SJCRH30 (cell line): ENCODE measurements around the gene ENTHD1. TPM values are rescaled to one million over a fixed set of nuclear protein-coding genes. Genes with fewer than 3 reads are reported as not detected.

Experiments used
- DNase-seq, 2 experiments: peaks; one replicate each; pipeline ENCODE4 v3.0.0-alpha.2; 2015 to 2020
- H3K27ac ChIP-seq: fragments of 250-450 bp; sonication (Bioruptor Pico); 2 replicates; pipeline ENCODE4 v1.5.1; 2020; ENCODE audit warnings: mild to moderate bottlenecking, moderate library complexity
- H3K27me3 ChIP-seq: fragments of 250-450 bp; sonication (Bioruptor Pico); 2 replicates; pipeline ENCODE4 v1.5.1; 2020; ENCODE audit warnings: mild to moderate bottlenecking, moderate library complexity
- H3K36me3 ChIP-seq: fragments of 250-450 bp; sonication (Bioruptor Pico); 2 replicates; pipeline ENCODE4 v1.5.1; 2020; ENCODE audit warnings: mild to moderate bottlenecking, moderate library complexity
- H3K4me1 ChIP-seq: fragments of 250-450 bp; sonication (Bioruptor Pico); 2 replicates; pipeline ENCODE4 v1.5.1; 2020; ENCODE audit warnings: mild to moderate bottlenecking, moderate library complexity
- H3K4me3 ChIP-seq: fragments of 250-450 bp; sonication (Bioruptor Pico); 2 replicates; pipeline ENCODE4 v1.5.1; 2020; ENCODE audit warnings: mild to moderate bottlenecking, moderate library complexity
- H3K9me3 ChIP-seq: fragments of 250-450 bp; sonication (Bioruptor Pico); replicated peaks from 2 replicates; pipeline ENCODE4 v1.5.1; 2020; ENCODE audit warnings: mild to moderate bottlenecking, moderate library complexity
- total RNA-seq: library from RNA; depleted of rRNA; stranded (reverse); fragments of >200 nt; shearing (Covaris generic); gene quantifications from 2 replicates; pipeline ENCODE4 v1.2.3, GENCODE V29; 2014; rRNA removed

The ENTHD1 gene
- total RNA-seq, 1 experiment from 2014 or later: not detected

- H3K4me1 ChIP-seq: peaks cover 18% of the 10 kb centered on the region; the same call in 1 of the 2 replicates
Measured at GRCh38 chr22:39707351-39707750, 186.2 kb downstream of the ENTHD1 start.

GRCh38 chr22:39706376-39707140, 187.0 kb downstream of the ENTHD1 start:
- DNase-seq: no peak
- peaks cover 18% of the 10 kb centered on the region; the same call in 1 of the 2 replicates for H3K4me1 ChIP-seq
- no peak overlapping the region for H3K27ac ChIP-seq
- no peaks in the 10 kb centered on the region for H3K27me3 ChIP-seq
- no peak overlapping the region for H3K4me3 ChIP-seq
- no peaks in the 10 kb centered on the region for H3K36me3 ChIP-seq
- no peaks in the 10 kb centered on the region for H3K9me3 ChIP-seq

More at GRCh38 chr22:39707351-39707750, 186.2 kb downstream of the ENTHD1 start:
- Histone ChIP-seq H3K36me3 (no peaks in the 10 kb centered on the region), H3K4me3 (no peak overlapping the region), H3K27me3 (no peaks in the 10 kb centered on the region), H3K27ac (no peak overlapping the region), H3K9me3 (no peaks in the 10 kb centered on the region)
- no peak for DNase-seq

- Histone ChIP-seq H3K4me1 (peaks cover 12% of the 10 kb centered on the region; the same call in 1 of the 2 replicates), H3K4me3 (no peak overlapping the region)
Measured at GRCh38 chr22:39705386-39705785, 188.2 kb downstream of the ENTHD1 start.

GRCh38 chr22:39703928-39704639, 189.5 kb downstream of the ENTHD1 start:
- H3K27ac ChIP-seq: peak overlapping the region; percentile 26

More at GRCh38 chr22:39705386-39705785, 188.2 kb downstream of the ENTHD1 start:
- H3K27ac ChIP-seq: no peak overlapping the region
- DNase-seq: no peak
- H3K27me3 ChIP-seq: no peaks in the 10 kb centered on the region
- H3K9me3 ChIP-seq: no peaks in the 10 kb centered on the region
- H3K36me3 ChIP-seq: no peaks in the 10 kb centered on the region

GRCh38 chr22:39703091-39703490, 190.5 kb downstream of the ENTHD1 start:
- Histone ChIP-seq H3K27ac (no peak overlapping the region), H3K27me3 (no peaks in the 10 kb centered on the region), H3K9me3 (no peaks in the 10 kb centered on the region), H3K36me3 (no peaks in the 10 kb centered on the region), H3K4me1 (peaks cover 12% of the 10 kb centered on the region; the same call in 1 of the 2 replicates), H3K4me3 (no peak overlapping the region)
- DNase-seq: peak in 1 of 2 experiments; percentile 25

More at GRCh38 chr22:39703928-39704639, 189.5 kb downstream of the ENTHD1 start:
- no peaks in the 10 kb centered on the region for H3K27me3 ChIP-seq
- no peaks in the 10 kb centered on the region for H3K9me3 ChIP-seq
- H3K4me3 ChIP-seq: no peak overlapping the region
- no peaks in the 10 kb centered on the region for H3K36me3 ChIP-seq
- DNase-seq: peak; percentile 88 to 89
- H3K4me1 ChIP-seq: peaks cover 12% of the 10 kb centered on the region; the same call in 1 of the 2 replicates

GRCh38 chr22:39700565-39700964, 193.0 kb downstream of the ENTHD1 start:
- Histone ChIP-seq H3K4me3 (no peak overlapping the region), H3K27me3 (no peaks in the 10 kb centered on the region), H3K4me1 (peaks cover 12% of the 10 kb centered on the region; the same call in 1 of the 2 replicates), H3K9me3 (no peaks in the 10 kb centered on the region), H3K27ac (no peak overlapping the region), H3K36me3 (no peaks in the 10 kb centered on the region)
- DNase-seq: no peak

- no peak overlapping the region for H3K4me3 ChIP-seq
- peak; percentile 38 to 63 for DNase-seq
- no peaks in the 10 kb centered on the region for H3K27me3 ChIP-seq
- no peaks in the 10 kb centered on the region for H3K9me3 ChIP-seq
- H3K27ac ChIP-seq: no peak overlapping the region
- H3K36me3 ChIP-seq: no peaks in the 10 kb centered on the region
- H3K4me1 ChIP-seq: peaks cover 12% of the 10 kb centered on the region; the same call in 1 of the 2 replicates
Measured at GRCh38 chr22:39699631-39700360, 193.8 kb downstream of the ENTHD1 start.

GRCh38 chr22:39697790-39698430, 195.7 kb downstream of the ENTHD1 start:
- no peak overlapping the region for H3K27ac ChIP-seq
- H3K9me3 ChIP-seq: no peaks in the 10 kb centered on the region
- no peaks in the 10 kb centered on the region for H3K36me3 ChIP-seq
- DNase-seq: no peak
- no peak overlapping the region for H3K4me3 ChIP-seq
- no peaks in the 10 kb centered on the region for H3K27me3 ChIP-seq
- no peaks in the 10 kb centered on the region; the same call in 1 of the 2 replicates for H3K4me1 ChIP-seq

GRCh38 chr22:39693943-39694500, 199.5 kb downstream of the ENTHD1 start:
- Histone ChIP-seq H3K27me3 (peaks cover 9% of the 10 kb centered on the region; the same call in 1 of the 2 replicates), H3K36me3 (no peaks in the 10 kb centered on the region), H3K4me3 (no peak overlapping the region), H3K27ac (no peak overlapping the region), H3K4me1 (no peaks in the 10 kb centered on the region), H3K9me3 (no peaks in the 10 kb centered on the region)
- no peak for DNase-seq

Other genes starting within 250 kb of the ENTHD1 start
- gene GRAP2, start 7.3 kb upstream of the ENTHD1 start, total RNA-seq: not detected in 2 replicates
- gene TMA7B, start 66.6 kb upstream of the ENTHD1 start, total RNA-seq: 0.08 TPM in 1 of 2 replicates, not detected in the other
- gene FAM83F, start 101.2 kb upstream of the ENTHD1 start, total RNA-seq: not detected in 2 replicates